Fibroblast of skin of left quadriceps (primary cell): Measurements from ENCODE around the gene RLBP1.

ENCODE experiments used
- DNase-seq, 2 experiments: peaks; one replicate each; pipeline ENCODE4 v3.0.0-alpha.2; 2013; ENCODE audit warnings: low read depth in 2 of 2

The RLBP1 gene

DNA sequence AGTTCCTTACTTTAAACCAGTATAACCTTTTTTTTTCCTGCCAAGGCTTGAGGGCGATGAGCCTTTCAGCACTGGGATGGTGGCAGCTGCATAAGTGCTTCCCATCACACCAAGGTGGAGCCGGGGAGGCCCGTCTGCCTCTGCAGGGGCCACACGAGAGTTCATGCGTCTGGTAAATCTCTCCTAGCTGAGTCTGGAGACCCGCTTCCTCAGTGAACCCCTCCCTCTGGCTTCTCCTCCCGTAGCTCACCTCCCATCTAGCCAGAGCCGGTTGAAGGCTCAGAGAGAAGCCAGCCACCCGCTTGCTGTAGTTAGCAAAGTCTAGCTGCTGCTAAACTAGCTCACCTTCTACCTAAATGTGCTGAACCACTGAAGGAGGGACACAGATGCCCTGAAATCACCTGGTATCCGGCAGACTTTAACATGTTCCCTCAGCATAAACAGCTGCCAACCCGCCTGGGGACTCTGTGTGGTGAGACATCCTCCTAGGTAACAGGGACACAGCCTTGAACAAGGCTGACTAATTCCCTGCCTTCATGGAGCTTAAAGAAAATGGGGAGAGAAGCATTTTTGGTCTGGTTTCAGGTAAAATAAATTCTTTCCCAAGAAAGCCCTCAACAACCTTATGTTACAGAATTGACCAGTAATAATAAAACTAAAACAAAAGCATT lies 42.9 kb downstream of the RLBP1 start:
- no peak for DNase-seq

DNA sequence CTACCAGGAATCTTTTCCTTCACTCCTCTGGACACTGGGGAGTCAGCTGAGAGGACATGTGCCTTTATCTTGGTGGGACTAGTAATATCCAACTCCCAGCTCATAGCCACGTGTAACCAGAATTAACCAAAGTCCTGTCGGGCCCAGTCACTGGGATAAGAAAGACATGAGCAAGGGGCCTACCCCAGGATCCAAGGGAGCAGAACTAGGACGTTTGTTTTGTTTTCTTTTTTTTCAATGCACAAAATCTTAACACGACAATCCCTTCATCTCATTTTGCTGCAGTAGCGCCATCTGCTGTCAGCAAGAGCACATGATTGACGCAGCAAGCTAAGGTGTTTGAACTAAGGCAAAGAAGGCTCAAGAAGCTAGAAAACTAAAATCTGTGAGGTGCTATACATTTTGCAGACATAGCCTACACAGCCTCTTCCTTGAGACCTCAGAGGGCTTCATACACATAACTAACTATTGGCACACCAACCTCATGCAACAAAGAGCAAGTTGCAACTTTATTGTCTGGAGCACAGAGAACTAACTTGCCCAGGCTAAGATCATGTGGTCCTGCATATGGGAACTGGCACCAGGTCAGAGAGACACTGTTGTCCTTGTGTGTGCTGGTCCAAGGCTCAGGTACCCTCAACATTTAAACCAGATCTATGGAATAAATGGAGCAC lies 43.6 kb downstream of the RLBP1 start:
- DNase-seq, result peak; percentile 63

DNA sequence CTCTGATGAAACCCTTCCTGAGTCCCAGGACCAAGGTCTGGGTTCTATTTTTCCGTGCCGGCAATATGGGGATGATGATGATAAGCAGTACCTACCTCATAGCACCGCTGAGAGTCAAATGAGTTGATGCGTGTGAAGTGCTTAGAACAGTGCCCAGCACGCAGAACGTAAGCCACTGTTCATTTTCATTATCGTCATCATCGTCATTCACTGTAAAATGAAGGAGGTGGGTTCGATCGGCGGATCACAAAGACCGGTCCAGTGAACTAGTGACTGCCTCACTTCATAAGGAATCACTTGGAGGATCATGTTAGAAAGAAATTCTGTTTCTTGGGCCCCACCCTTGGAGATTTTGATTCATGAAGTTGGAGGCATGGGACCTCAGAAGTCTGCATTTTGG lies 44.3 kb downstream of the RLBP1 start:
- DNase-seq, result no peak

DNA sequence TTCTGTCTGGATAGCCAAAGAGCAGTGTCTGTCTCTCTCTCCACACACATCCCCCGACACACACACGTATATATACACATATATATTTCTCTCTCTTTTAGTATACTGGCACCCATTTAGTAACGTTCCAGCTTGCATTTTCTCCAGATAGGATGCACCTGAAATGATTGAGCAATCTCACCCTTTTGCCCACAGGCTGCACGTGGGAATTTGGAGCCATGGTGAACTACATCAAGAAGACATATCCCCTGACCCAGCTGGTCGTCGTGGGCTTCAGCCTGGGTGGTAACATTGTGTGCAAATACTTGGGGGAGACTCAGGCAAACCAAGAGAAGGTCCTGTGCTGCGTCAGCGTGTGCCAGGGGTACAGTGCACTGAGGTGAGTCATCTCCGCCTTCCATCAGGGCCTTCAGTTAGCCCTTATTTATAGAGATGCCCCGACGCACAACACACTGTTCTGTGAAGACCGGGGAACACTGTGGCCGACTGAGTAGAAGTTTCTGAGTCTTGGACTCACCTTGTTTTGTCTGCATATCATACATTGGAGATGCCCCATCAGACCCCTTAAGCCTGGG lies 45.7 kb downstream of the RLBP1 start:
- DNase-seq, result no peak

DNA sequence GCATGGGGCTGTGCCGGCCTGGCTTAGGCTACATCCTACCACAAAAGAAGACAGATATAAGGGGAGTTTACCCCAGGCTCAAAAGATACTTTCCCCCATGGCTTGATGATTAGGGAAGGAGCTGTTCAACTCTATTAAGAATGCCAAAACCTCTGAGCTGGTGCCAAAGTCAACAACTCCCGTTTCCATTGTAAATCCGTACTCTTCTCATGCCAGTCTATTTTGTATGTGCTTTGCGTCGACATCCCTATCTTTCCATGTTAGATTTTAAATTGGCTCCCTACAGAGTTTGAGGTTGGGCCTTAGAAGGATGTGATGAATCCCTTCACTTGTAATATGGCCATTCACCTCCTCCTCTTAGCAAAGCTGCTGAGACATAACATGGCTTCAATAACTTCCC lies 46.9 kb downstream of the RLBP1 start:
- no peak for DNase-seq

DNA sequence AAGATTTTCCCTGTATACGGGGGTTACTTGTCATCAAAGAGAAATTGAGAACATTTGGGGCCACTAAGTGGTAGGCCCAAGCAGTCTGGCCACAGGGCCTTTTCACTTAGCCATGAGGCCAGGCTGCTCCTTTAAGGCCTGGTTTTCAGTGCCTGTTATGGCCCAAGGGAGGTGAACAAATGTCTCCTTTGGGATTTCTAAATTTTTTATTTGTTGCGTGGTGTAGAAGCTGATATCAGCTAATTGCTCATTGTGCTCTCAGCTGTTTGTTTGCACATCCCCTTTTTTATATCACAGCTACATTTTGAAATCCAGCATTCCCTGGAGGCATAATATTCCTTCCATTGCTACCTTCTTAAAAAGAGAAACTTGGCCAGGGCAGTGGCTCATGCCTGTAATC lies 48.5 kb downstream of the RLBP1 start:
- no peak for DNase-seq

DNA sequence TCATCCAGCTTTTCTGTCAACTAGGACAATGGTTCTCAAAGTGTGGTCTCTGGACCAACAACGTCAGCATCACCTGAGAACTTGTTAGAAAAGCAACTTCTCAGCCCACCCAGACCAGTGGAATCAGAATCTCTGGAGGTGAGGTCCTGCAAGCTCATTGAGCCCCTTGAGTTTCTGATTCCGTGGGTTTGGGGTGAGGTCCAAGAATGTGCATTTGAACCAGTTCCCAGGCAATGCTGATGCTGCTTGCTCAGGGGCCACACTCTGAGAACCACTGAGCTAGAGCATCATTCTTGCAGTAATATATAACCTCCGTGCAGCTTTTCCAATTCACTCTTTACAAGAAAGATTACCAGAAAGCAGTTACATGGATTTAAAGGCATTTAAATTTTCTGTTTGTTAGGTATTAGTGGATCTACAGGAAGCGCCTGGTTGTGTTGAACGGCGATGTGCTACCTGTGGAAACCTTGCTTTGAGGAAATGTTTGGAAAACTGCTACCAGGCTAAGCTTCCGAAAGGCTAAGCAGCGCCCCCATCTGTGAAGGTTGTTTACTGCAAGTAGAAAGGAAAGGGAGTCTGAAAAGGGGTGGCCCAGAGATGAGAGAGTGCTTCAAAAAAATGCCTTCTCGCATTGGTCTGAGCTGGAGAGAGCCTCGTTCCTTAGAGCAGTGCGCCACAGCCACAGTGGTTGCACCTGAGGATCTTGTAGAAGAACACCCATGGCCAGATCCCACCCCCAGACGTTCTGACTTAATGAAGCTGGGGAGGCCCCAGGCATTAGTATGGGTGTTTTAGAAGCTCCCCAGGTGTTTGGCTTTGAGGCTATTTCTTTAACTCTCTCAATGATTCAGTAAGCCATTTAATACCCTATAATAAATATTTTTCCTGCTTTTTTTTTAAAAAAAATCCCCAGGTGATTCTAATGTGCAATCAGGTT lies 50.0 kb downstream of the RLBP1 start:
- no peak for DNase-seq

DNA sequence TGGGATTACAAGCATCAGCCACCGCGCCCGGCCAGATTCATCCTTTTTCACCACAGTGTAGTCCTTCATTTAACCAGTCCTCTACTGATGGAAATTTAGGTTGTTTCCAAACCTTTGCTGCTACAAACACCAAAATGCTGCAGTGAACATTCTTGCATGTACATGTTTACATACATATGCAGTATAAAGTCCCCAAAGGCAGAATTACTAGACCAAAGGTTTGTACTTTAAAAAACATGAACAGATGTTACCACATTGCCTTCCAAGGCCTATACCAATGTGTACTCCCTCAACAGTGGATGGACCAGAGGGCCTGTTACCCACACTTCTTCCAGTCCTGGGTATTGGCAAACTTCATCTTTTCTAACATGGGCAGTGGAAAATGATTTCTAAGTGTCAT lies 51.0 kb downstream of the RLBP1 start:
- DNase-seq, result no peak

DNA sequence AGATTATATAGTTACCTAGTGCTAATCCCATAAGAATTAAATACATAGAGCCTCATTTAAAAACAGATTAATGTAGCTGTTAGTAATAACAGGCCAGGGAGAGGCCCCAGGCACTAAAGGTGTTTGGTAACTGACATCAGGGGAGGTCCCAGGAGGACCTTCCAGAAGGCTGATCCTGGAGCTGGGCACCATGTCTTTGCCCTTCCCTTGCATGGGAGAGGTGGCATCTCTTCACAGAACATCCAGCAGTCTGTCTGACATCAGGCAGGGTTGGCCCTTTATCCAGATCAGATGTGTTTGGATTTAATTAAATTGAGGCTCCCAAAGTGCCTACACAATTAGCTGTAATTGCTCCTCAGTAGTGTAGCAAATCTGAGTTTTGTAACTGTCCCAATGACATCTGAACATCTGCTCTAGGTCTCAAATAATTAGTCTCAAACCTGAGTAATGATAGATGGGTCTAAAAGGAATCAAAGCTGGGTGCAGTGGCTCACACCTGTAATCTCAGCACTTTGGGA lies 53.0 kb downstream of the RLBP1 start:
- DNase-seq, result no peak

DNA sequence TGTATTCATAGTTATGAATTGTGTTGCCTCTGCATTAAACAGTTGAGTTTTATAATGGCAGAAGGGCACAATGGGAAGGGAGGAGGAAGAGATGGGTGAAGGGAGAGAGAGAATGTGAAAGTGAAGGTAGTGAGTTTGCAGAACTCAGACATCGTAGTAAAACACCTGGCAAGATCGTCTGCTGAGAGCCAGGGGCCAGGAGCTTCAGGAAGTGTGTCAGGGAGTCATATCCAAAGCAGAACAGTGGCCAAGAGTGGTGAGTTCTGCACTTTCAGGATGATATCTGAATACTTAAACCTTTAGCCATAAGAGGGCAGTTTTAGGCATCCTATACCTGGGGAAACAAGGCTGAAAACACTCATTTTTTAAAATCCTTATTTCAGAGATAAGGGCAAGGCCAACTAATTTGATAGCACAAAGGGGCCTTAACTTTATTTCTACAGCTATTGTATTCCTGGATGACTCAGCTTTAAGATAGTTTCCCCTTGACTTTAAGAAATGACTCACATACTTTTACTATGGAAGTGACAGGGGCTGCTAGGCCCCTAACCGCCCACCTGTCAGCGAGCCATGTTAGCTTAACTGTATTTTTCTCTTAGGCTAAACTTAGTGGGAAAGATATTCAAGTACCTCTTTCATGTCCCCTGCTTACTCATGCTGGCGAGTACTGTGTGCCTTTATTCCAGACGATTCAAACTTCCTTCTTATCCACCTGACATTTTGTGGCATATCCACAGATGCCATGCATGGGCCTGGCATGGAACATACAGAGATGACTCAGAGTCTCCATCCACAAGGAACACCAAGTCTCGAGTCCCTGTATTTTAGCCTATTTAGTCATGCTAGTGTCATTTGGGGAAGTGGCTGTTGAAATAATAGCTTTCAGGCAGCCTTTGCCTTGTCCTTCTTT lies 53.9 kb downstream of the RLBP1 start:
- DNase-seq, result no peak

DNA sequence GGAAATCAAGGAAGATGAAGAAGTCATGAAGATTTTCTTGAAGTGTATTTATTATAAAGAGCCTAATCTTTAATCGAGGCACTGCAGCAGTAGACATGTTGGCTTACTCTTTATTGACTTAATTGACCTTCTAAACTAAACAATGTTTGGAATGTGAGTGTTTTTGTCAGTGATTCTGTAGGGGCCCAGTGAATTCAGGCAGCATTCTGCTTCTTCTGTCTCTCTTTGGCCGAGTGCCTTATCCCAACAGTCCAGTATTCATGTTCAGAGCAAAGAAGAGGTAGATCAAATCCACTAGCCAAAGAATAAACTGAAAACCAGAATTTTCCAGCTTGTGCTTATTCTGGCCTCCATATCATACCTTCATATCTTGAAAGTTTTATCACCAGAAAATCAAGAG lies 55.7 kb downstream of the RLBP1 start:
- DNase-seq, result no peak

DNA sequence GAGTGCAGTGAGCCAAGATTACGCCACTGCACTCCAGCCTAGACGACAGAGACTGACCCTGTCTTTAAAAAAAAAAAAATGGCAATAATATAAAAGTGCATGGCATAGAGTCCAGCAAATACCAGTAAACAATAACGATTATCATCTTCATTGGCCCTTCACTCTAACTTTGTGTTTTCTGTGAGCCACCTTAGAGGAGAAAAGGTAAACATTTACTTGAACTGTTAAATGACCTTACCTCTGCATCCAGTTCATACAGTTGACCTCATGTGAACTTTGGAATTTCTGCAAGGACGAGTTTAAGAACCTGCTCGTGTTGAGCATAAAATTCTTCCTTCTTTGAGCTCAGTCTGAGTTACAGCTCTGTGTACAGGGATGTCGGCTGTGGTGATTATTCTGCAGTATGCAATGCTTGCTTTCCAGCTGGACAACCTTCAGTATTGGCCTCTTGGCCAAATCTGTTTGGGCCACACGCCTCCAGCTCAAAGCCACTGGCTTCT lies 56.6 kb downstream of the RLBP1 start:
- no peak for DNase-seq

DNA sequence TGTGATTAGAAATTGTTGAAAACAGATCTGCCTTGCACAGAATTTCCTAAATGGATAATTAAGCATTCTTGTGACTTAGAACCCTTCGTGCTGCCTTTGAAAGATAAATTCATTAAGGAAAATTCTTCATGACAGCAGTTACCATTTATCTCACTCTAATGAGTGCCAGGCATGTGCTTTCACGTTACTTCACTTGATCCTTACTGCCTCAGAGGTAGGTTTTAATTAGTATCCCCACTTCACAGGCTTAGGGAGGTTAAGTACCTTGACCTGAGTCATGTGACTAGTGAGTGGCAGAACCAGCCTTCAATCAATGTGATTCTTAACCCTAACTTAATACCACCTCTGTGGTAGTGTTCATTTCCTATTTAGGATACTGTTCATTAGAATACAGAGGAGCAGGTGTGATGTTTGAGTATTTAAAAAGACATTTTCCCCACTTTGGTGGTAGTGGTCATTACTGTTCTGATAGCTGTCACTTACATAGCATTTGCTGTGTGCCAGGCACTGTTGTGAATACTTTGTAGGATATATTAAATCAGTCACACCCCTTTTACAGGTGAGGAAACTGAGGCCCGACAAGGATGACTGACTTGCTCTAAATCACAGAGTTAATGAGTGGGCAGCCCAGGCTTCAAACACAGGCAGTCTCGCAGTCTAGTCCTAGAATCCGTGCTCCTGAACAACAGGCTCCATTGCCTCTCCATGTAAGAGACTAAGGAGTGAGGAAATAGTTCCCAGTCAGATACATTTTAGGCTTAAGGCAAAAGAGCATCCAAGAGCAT lies 57.9 kb downstream of the RLBP1 start:
- DNase-seq, result no peak

DNA sequence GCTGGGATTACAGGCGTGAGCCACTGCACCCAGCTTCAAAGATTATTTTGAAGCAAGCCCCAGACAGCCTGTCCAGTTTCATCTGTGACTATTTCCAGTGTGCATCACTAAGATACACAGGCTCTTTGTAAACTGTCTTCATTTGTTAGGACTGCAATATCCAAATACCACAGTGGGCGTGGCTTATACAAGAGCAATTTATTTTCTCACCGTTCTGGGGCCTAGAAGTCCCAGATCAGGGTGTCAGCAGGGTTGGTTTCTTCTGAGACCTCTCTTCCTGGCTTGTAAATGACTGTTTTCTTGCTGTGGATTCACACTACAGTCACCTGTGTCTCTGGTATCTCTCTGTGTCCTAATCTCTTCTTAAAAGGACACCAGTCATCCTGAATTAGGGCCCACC lies 59.7 kb downstream of the RLBP1 start:
- no peak for DNase-seq
